Measurements from ENCODE around the gene DUS1L. TPM values are rescaled to one million over a fixed set of nuclear protein-coding genes. Genes with fewer than 3 reads are reported as not detected.

Gene DUS1L
- total and polyA plus RNA-seq, 2 donors (not counting 1 experiment from before 2014, with no cell fraction given), result 109 to 241 TPM

DNA sequence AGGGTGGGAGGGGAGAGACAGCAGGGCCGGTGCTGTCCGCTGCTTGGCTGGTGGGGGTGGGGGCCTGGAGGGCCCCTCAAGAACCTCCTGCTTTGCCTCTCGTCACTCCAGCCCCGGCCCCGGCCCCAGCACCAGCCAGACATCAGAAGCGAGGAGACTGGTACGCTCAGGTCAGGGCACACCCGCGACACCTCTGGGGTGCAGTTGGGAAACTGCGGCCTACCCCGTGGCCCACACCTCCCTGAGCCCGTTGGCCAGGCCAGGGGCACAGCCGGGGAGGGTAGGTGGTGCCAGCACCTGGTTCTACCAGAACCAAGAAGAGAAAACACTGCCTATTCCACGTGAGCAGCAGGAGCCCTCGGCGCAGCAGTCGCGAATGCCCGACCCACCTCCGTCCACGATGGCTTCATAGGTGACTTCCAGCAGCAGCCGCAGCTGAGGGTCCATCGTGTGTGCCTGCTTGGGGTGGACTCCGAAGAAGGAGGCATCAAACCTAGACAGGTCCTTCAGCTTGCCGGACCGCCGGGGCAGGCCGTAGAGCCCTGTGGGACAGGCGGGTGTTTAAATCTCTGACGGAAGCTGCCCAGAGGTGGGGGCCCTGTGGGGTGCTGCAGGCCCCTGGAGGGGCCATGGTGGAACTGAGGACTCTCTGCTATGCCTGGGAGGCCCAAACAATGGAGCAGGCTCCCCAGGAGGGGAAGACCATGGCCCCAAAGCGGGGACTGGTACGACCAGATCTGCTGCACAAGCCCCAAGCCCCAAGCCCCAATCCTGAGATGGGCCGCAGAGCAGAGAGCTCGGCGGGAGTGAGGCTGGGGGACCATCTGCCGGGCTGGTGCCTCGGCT, 29.6 kb upstream of the DUS1L start:
- 94% methylated on average over 37 of the region's 37 CpGs for WGBS (ENCODE audit: insufficient coverage)
- TF ChIP-seq, protein P1, sequence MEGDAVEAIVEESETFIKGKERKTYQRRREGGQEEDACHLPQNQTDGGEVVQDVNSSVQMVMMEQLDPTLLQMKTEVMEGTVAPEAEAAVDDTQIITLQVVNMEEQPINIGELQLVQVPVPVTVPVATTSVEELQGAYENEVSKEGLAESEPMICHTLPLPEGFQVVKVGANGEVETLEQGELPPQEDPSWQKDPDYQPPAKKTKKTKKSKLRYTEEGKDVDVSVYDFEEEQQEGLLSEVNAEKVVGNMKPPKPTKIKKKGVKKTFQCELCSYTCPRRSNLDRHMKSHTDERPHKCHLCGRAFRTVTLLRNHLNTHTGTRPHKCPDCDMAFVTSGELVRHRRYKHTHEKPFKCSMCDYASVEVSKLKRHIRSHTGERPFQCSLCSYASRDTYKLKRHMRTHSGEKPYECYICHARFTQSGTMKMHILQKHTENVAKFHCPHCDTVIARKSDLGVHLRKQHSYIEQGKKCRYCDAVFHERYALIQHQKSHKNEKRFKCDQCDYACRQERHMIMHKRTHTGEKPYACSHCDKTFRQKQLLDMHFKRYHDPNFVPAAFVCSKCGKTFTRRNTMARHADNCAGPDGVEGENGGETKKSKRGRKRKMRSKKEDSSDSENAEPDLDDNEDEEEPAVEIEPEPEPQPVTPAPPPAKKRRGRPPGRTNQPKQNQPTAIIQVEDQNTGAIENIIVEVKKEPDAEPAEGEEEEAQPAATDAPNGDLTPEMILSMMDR (IDR thresholded peaks at IDR 0.05), result no peak
- no peak for TF ChIP-seq EZH2 (IDR thresholded peaks at IDR 0.05; ENCODE audit: borderline replicate concordance, insufficient read depth, low read depth, low read length, poor library complexity, severe bottlenecking)
- Mint-ChIP-seq H3K9me3 (ENCODE audit: insufficient read depth) (no peaks in the 10 kb centered on the region), H3K4me3 (peak overlapping the region; percentile 50), H3K27me3 (no peaks in the 10 kb centered on the region), H3K27ac (no peak overlapping the region), H3K4me1 (peaks cover 7% of the 10 kb centered on the region)
- CTCF ChIA-PET, result interaction anchor here (1.0 kb wide), 1 partner anchor 65 kb away, joined by 3 read pairs; no protein-coding TSS in a partner anchor
- Histone ChIP-seq H4K20me1 (ENCODE audit: control insufficient read depth, insufficient read depth, low read length, poor library complexity, severe bottlenecking) (peaks cover 15% of the 10 kb centered on the region), H3K27ac (ENCODE audit: low read length in 2 of 2) (no peak overlapping the region), H3K4me2 (replicated peaks; ENCODE audit: low read depth, low read length, poor library complexity, severe bottlenecking) (no peak overlapping the region), H3K4me3 (ENCODE audit: control extremely low read depth in 1 of 5, extremely low read depth in 1 of 5, insufficient read depth in 1 of 5, low read depth in 2 of 5, low read length in 4 of 5) (no peak overlapping the region), H3K27me3 (replicated peaks in 1 of 4; ENCODE audit: control extremely low read depth in 1 of 4, control insufficient read depth in 3 of 4, insufficient read depth in 4 of 4, low read length in 3 of 4) (no peaks in the 10 kb centered on the region), H3K4me1 (ENCODE audit: control insufficient read depth in 2 of 2, insufficient read depth in 2 of 2, low read length in 2 of 2) (peaks cover 16 to 23% of the 10 kb centered on the region in 2 donors), H3K79me2 (ENCODE audit: control insufficient read depth, insufficient read depth, low read length) (peaks cover 35% of the 10 kb centered on the region), H3K9me3 (ENCODE audit: control extremely low read depth in 1 of 3, control insufficient read depth in 2 of 3, insufficient read depth in 1 of 3, low read length in 2 of 3) (no peaks in the 10 kb centered on the region), H3K9ac (ENCODE audit: low read length) (no peak overlapping the region), H3K36me3 (replicated peaks in 1 of 2; ENCODE audit: control extremely low read depth in 1 of 2, control insufficient read depth in 1 of 2, extremely low read depth in 1 of 2, insufficient read depth in 2 of 2, low read length in 1 of 2) (peaks cover 0 to 38% of the 10 kb centered on the region in 2 experiments), H2AFZ (ENCODE audit: insufficient read depth, low read depth, low read length, poor library complexity, severe bottlenecking) (no peak overlapping the region)
- intact Hi-C loops (cut with micrococcal nuclease), result loop anchor here (5.0 to 10.0 kb wide), 2 partner anchors 120 to 957 kb away; partner anchors contain the start of gene CCDC57
- DNase-seq, result no peak
- ATAC-seq (ENCODE audit: low read depth), result no peak
- POLR2A ChIA-PET, result interaction anchor here (0.6 to 1.2 kb wide), 2 partner anchors 11 to 854 kb away, joined by 3 to 7 read pairs; no protein-coding TSS in a partner anchor
